GM18498 (cell line): ENCODE measurements around the gene CENPP.
A peak's percentile ranks its signal among the peaks of the same experiment; 100 is the strongest.

ENCODE experiments used
- ATAC-seq: cut with Tn5 transposase; IDR thresholded peaks from one replicate; pipeline ENCODE4 v1.9.1; 2021; ENCODE audit warnings: mild to moderate bottlenecking, moderate library complexity; ENCODE audit not compliant: unreplicated experiment

Gene CENPP

GRCh38 chr9:92312887-92313623, 12.7 kb upstream of the CENPP start:
- no peak for ATAC-seq

- ATAC-seq, result no peak
Measured at GRCh38 chr9:92313624-92314012, 12.1 kb upstream of the CENPP start.

GRCh38 chr9:92315456-92315855, 10.3 kb upstream of the CENPP start:
- ATAC-seq, result no peak

DNA sequence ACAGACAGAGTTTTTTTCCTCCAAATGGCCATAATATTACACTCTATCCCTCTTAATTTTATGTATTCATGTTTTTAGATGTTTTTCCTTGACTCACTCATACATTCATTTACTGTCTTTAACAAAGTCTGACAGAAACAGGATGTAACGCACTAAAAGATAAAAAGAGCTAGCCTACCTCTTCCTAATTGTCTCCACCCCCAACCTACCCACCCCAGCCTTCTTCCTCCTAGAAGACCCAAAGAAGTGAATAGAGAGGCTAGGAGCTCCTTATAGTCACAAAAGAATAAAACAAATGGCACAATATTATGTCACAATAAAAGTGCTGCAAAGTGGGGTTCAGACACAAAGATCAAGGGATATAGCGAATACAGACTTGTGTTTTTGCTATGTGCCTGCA, 1.3 kb upstream of the CENPP start:
- no peak for ATAC-seq

DNA sequence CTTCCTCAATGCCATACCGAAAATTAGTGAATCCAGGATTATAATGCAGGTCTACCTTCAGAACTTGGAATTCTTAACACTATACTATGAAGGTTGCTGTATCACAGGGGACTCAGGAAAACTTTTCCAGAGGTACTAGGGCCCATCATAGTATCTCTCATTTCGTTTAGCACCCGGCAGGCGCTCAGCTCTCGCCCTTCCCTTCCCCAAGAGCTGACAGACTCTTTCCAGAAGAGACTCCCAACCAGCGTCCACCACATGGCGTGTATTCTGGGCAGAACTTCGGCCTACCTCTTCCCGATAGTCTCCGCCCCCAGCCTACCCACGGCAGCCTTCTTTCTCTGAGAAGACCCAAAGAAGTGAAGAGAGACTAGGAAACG, 874 bp upstream of the CENPP start:
- ATAC-seq, result peak; percentile 13

DNA sequence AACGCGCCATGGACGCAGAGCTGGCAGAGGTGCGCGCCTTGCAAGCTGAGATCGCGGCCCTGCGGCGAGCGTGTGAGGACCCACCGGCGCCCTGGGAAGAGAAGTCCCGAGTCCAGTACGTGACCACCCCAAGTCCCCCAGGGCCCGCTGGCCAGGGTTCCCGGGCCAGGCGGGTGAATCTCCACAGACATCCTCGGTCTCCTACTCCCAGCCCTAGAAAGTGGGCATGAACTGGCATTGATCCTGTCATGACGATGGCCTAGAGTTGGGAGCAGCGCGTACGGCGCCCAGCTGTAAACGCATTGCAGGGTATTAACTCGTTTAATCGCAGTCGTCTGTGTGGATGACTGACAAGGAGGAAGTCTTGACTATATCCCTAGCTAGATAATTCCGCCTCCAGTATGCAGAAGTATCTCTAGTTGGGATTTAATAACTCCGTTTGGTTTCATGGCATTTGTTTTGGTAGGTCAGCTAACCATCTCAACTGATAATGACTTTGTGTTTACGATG, 293 bp downstream of the CENPP start:
- no peak for ATAC-seq

GRCh38 chr9:92327283-92327850, 1.6 kb downstream of the CENPP start:
- no peak for ATAC-seq

- ATAC-seq, result no peak
Measured at GRCh38 chr9:92328225-92328624, 2.5 kb downstream of the CENPP start.

GRCh38 chr9:92332577-92333281, 7.0 kb downstream of the CENPP start:
- ATAC-seq, result no peak

DNA sequence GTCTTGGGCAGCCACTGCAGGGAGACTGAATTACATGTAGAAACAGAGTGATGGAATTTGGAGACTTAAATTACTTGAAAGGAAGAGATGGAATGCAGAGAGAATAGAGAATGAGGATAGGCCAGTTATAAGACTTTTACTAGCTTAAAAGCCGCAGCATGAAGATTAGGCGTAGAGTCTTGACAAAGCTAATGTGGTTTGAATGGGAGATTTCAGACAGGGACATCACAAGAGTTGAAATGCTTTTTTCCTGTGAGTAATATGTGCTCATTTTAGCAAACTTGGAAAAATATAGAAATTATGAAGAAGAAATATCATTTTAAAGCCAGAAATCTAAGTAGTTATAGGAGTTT, 7.5 kb downstream of the CENPP start:
- no peak for ATAC-seq

- no peak for ATAC-seq
Measured at GRCh38 chr9:92341578-92341977, 15.8 kb downstream of the CENPP start.

DNA sequence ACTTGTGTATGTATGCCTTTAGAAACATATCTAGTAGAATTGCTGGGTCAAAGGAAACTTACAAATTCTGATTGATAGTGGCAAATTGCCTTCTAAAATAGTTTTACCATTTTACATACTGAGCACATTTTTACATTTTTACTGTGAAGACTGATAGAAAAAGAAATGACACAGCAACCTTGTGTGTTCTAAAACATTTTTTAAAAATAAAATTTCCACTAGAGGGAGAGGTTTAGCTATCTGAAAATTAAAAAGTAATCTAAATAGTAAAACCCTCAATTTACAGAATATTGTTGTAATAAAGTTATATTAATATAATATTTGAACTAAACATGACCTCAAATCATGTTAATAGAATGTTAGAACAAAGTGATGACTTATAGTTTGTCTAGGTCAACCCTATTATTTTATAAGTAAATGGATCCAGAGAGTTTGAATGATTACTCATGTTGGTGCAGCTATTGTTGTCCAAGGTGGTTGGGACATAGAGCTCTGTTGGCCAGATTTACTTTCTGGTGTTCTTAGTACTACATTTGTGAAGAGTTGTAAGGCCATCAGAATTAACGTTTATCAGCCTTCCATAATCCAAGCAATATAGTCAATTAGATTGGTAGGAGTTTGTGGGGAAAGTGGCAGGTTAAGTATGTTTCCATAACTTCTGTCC, 17.2 kb downstream of the CENPP start:
- ATAC-seq, result no peak

- no peak for ATAC-seq
Measured at GRCh38 chr9:92345582-92345981, 19.8 kb downstream of the CENPP start.

DNA sequence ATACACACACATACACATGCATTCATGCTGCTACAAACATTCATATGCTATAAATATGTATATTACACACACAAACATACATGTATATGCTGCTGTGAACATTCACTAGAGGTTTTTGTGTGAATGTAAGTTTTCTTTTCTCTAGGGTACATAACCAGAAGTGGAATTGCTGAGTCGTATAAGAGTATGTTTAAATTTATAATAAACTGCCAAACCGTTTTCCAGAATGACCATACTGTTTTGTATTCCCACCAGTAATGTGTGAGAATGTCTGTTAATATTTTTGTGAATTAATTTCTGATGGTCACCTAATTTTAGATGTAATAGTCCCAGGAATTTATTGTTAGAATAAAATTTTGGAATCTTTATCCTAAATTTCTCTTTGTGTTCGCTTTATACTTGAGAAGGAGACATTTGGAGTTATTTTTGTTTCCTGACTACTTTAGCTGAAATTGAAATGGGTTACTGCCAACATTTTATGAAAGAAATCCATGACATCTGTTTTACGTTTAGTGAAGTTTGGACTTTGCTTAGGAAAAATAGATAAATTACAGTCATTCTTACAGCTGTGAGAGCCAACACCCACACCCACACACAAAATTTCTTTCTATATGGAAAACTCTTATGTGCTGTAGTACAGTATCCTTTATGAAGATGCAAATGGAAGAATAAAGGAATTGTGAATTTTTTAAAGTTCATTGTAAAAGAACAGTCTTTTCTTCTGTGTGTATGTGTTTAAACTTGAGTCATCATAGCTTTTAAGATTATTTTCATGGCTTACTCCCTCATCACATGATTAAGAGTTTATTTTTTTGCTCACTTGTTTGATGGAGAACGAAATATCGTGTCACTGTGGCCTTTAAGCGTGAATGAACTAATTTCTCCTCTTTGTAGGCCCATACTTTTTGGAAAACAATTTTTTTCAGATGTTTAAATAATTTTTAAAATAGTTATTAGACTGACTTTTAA, 24.3 kb downstream of the CENPP start:
- no peak for ATAC-seq

DNA sequence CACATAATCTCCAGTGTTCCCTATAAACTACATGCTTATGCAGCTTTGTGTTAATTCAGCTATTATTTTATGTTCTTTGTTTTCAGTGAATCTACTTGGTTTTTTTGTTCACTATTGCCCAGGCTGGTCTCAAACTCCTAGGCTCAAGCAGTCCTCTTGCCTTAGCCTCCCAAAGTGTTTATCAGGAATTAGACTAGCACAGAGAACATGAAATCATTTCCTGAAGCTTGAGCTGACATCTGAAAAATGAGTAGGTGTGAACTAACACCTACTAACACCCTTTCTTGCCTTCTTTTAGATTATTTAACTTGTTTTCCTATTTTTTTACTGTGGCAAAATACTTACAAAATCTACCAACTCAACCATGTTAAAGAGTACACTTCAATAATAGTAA, 25.0 kb downstream of the CENPP start:
- no peak for ATAC-seq

DNA sequence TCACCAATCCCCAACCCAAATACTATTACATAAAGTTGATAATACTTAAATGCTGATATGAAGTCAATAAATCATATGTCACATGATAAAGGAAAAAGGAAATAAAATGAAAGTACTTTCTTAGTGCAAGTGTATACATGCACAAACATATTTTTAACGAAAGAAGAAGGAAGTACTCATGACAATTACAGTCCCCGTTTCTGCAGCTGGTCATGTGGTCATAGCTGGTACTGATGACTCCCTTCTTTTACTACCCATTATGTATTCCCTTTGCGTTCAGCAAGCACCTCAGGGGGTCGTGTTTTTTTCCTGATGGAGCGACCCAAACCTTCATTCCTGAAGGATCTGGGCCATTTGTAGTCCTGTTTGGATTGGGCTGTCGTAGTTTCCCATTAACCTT, 27.3 kb downstream of the CENPP start:
- no peak for ATAC-seq

DNA sequence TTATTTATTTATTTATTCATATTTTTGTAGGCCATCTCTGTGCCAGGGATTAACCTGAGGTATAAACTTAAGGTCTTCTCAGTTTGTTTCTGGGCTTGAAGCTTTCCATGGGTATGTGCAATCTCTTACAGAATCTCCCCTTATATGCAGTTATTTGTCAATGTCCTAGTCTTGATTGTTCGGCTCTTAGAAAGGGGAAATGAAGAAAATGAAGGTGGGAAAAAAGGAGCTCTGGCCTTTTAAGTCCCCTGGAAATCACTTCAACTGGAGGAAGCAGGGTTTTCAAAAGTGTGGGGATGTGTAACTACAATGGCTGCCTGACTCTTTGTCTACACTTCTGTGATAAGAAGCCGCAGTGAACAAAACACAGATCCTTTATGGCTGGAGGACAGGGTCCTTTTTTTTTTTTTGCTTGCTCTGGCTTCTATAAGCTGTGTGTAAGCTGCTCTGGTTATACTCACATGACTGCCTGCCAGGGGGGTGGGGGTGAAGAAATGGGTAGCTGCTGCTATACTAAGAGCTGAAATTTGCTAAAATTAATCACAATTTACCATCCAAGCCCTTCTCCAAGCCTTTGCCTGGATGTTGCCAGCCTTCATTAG, 33.7 kb downstream of the CENPP start:
- ATAC-seq, result no peak

DNA sequence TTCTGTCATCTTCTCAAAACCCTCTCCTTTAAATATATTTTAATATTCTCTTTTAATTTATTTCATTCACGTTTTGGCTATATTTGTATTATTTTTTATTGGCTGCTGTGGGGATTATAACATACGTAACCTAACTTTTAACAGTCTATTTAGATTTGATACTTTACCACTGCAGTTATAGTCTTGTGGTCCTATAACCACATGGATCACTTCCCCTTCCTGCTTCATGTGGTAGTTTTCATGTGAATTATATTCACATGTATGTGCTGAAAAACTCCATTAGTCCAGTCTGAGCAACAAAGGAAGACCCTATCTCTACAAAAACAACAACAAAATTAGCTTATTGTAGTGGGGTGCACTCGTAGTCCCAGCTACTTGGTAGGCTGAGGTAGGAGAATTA, 34.3 kb downstream of the CENPP start:
- no peak for ATAC-seq

GRCh38 chr9:92369075-92369474, 43.3 kb downstream of the CENPP start:
- no peak for ATAC-seq

DNA sequence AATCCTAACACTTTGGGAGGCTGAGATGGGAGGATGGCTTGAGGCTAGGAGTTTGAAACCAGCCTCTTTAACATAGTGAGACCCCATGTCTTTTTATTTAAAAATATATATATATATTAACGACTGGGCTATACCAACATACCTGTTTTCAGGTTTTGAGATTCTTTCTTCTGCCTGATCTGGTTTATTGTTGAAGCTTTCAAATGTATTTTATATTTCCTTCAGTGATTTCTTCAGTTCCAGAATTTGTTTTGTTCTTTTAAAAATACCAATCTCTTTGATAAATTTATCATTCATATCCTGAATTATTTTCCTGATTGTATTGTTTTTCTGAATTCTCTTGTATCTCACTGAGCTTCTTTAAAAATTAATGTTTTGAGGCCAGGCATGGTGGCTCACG, 47.4 kb downstream of the CENPP start:
- ATAC-seq, result no peak
